IMR-90 (cell line): ENCODE results near the gene GTF3C4. TPM values are rescaled to one million over a fixed set of nuclear protein-coding genes. Genes with fewer than 3 reads are reported as not detected.

Source experiments
- ATAC-seq: fragments of 200-7000 bp; cut with Tn5 transposase; 2 replicates; pipeline ENCODE4 v1.9.1; 2020; ENCODE audit warnings: low read depth, mild to moderate bottlenecking, moderate library complexity
- BruUV-seq: library from RNA; stranded (reverse); fragments of 400-500 nt; replicated peaks from 2 replicates; lab custom pipeline; 2021; lab: Mats Ljungman, UMichigan
- CTCF ChIA-PET: fragments of 300-600 bp; formaldehyde crosslinking; extraction: SDS; loops from one replicate; lab custom pipeline; 2021; ENCODE audit warnings: antibody characterized with exemption; lab: Yijun Ruan, JAX
- POLR2A ChIA-PET: fragments of 300-600 bp; sonication (Branson Sonifier 250); formaldehyde crosslinking; loops from one replicate; lab custom pipeline; 2022; ENCODE audit warnings: antibody characterized with exemption; ENCODE audit not compliant: unreplicated experiment; lab: Charles Lee
- DNase-seq: peaks from one replicate; pipeline ENCODE4 v3.0.0; 2013
- H2AFZ ChIP-seq: replicated peaks from 2 replicates; pipeline ENCODE3; 2013; ENCODE audit warnings: low read length, mild to moderate bottlenecking; ENCODE audit not compliant: poor library complexity
- H2AK5ac ChIP-seq: 2 replicates; pipeline ENCODE4 v1.6.1; 2013; ENCODE audit warnings: low read depth, low read length, inconsistent platforms
- H2AK9ac ChIP-seq: replicated peaks from 2 replicates; pipeline ENCODE3; 2013; ENCODE audit warnings: mild to moderate bottlenecking, low read depth, low read length, moderate library complexity; ENCODE audit not compliant: poor library complexity
- H2BK120ac ChIP-seq: 2 replicates; pipeline ENCODE4 v1.6.1; 2013; ENCODE audit warnings: low read depth, low read length, inconsistent platforms
- H2BK15ac ChIP-seq: 3 replicates; pipeline ENCODE4 v1.6.1; 2013; ENCODE audit warnings: low read depth, low read length, inconsistent platforms
- H2BK20ac ChIP-seq: 2 replicates; pipeline ENCODE4 v1.6.1; 2013; ENCODE audit warnings: low read depth, mild to moderate bottlenecking, inconsistent platforms, low read length, moderate library complexity
- H2BK5ac ChIP-seq: 2 replicates; pipeline ENCODE4 v1.6.1; 2013; ENCODE audit warnings: mild to moderate bottlenecking, low read depth, low read length, inconsistent platforms; ENCODE audit not compliant: poor library complexity, severe bottlenecking
- H3K14ac ChIP-seq: replicated peaks from 2 replicates; pipeline ENCODE4 v1.6.1; 2013; ENCODE audit warnings: low read depth, low read length, inconsistent platforms
- H3K18ac ChIP-seq: 2 replicates; pipeline ENCODE4 v1.6.1; 2013; ENCODE audit warnings: low read depth, low read length, control low read depth
- H3K23ac ChIP-seq: 2 replicates; pipeline ENCODE4 v1.6.1; 2013; ENCODE audit warnings: low read depth, low read length, inconsistent platforms
- H3K27ac ChIP-seq: 2 replicates; pipeline ENCODE4 v1.5.1; 2013; ENCODE audit warnings: mild to moderate bottlenecking, control low read depth, low read length; ENCODE audit not compliant: insufficient read depth
- H3K27me3 ChIP-seq: 2 replicates; pipeline ENCODE4 v1.6.1; 2013; ENCODE audit warnings: low read length; ENCODE audit not compliant: control insufficient read depth, insufficient read depth
- H3K36me3 ChIP-seq: 2 replicates; pipeline ENCODE4 v1.6.1; 2013; ENCODE audit warnings: low read length, mixed read lengths; ENCODE audit not compliant: control insufficient read depth, insufficient read depth
- H3K4ac ChIP-seq: 2 replicates; pipeline ENCODE4 v1.6.1; 2013; ENCODE audit warnings: low read depth, low read length, inconsistent platforms
- H3K4me1 ChIP-seq: 2 replicates; pipeline ENCODE4 v1.6.1; 2013; ENCODE audit warnings: low read length, mixed read lengths; ENCODE audit not compliant: control insufficient read depth, insufficient read depth
- H3K4me2 ChIP-seq: 2 replicates; pipeline ENCODE4 v1.6.1; 2013; ENCODE audit warnings: low read depth, mild to moderate bottlenecking, control low read depth, low read length, moderate library complexity
- H3K4me3 ChIP-seq: 2 replicates; pipeline ENCODE4 v1.5.1; 2013; ENCODE audit warnings: low read depth, mild to moderate bottlenecking, control low read depth, low read length, moderate library complexity; ENCODE audit not compliant: insufficient read depth
- H3K56ac ChIP-seq: 2 replicates; pipeline ENCODE4 v1.6.1; 2013; ENCODE audit warnings: low read length, inconsistent platforms; ENCODE audit not compliant: insufficient read depth; ENCODE audit errors: extremely low read depth
- H3K79me1 ChIP-seq, 2 experiments: 2 replicates each; pipeline ENCODE4 v1.6.1; 2013; ENCODE audit warnings: low read length in 2 of 2, inconsistent platforms in 1 of 2, low read depth in 1 of 2
- H3K9ac ChIP-seq: 2 replicates; pipeline ENCODE4 v1.6.1; 2013; ENCODE audit warnings: low read depth, low read length, control low read depth
- H3K9me1 ChIP-seq: 2 replicates; pipeline ENCODE4 v1.6.1; 2013; ENCODE audit warnings: low read length, inconsistent platforms; ENCODE audit not compliant: insufficient read depth
- H3K9me3 ChIP-seq: 2 replicates; pipeline ENCODE4 v1.6.1; 2013; ENCODE audit warnings: low read length; ENCODE audit not compliant: control insufficient read depth, insufficient read depth
- H4K20me1 ChIP-seq: 2 replicates; pipeline ENCODE4 v1.6.1; 2013; ENCODE audit warnings: low read length, inconsistent platforms; ENCODE audit not compliant: insufficient read depth
- H4K5ac ChIP-seq: 2 replicates; pipeline ENCODE4 v1.6.1; 2013; ENCODE audit warnings: mild to moderate bottlenecking, low read depth, low read length, control low read depth
- H4K8ac ChIP-seq, 2 experiments: 2 replicates each; pipeline ENCODE4 v1.6.1; 2013; ENCODE audit warnings: low read depth in 2 of 2, low read length in 2 of 2, control low read depth in 1 of 2, inconsistent platforms in 1 of 2
- H4K91ac ChIP-seq: 2 replicates; pipeline ENCODE4 v1.6.1; 2013; ENCODE audit warnings: low read depth, low read length, inconsistent platforms; ENCODE audit not compliant: insufficient read depth
- BHLHE40 ChIP-seq: fragments of 150-350 bp; IDR thresholded peaks from 2 replicates; pipeline ENCODE4 v1.6.1; 2016; ENCODE audit warnings: mild to moderate bottlenecking, low read depth, low read length
- CHD1 ChIP-seq: IDR thresholded peaks from 2 replicates; pipeline ENCODE4 v1.6.1; 2012; ENCODE audit warnings: low read depth, low read length, improper control_type of control experiment
- FOS ChIP-seq: fragments of 150-350 bp; IDR thresholded peaks from 2 replicates; pipeline ENCODE4 v1.6.1; 2016; ENCODE audit warnings: low read depth, low read length
- MXI1 ChIP-seq: IDR thresholded peaks from 2 replicates; pipeline ENCODE4 v1.6.1; 2012; ENCODE audit warnings: low read depth, mild to moderate bottlenecking, low read length, moderate library complexity, borderline replicate concordance
- RCOR1 ChIP-seq: IDR thresholded peaks from 2 replicates; pipeline ENCODE4 v1.6.1; 2012; ENCODE audit warnings: mild to moderate bottlenecking, low read length, improper control_type of control experiment; ENCODE audit not compliant: insufficient replicate concordance
- RFX5 ChIP-seq: IDR thresholded peaks from 2 replicates; pipeline ENCODE4 v1.8.0; 2012; ENCODE audit warnings: low read depth, mild to moderate bottlenecking, low read length, moderate library complexity
- WGBS, 2 experiments: methylation state at CpG; one replicate each; pipeline versions ENCODE4 v1.1.5 to v1.1.7; 2013; ENCODE audit warnings: missing lambda C conversion rate in 2 of 2; ENCODE audit not compliant: insufficient read length in 1 of 2; ENCODE audit errors: extremely low coverage in 2 of 2; 5-methylcytosine and 5-hydroxymethylcytosine counted together
- dilution Hi-C: fragments of 300-500 bp; cut with HindIII; formaldehyde crosslinking; loops from one replicate; pipeline ENCODE4 v1.14.3; 2018; ENCODE audit warnings: low sequenced_read_pairs; ENCODE audit not compliant: unreplicated experiment
- in situ Hi-C: fragments of 300-500 bp; cut with MboI; formaldehyde crosslinking; loops from 3 replicates; pipeline ENCODE4 v1.14.3; 2019; ENCODE audit warnings: low sequenced_read_pairs, inconsistent platforms, mixed read lengths
- intact Hi-C: fragments of 100-400 bp; cut with micrococcal nuclease; formaldehyde crosslinking; loops from 2 replicates; pipeline ENCODE4 v1.10.0; 2022
- polyA plus RNA-seq, 3 experiments: library from polyadenylated mRNA; depleted of rRNA; stranded (reverse); fragments of >200 nt; gene quantifications; 2 replicates each; pipeline ENCODE4 v1.2.3, GENCODE V29; 2012; ENCODE audit warnings: low replicate concordance in 1 of 3
- total RNA-seq: library from RNA; depleted of rRNA; stranded (reverse); fragments of >200 nt; gene quantifications from 2 replicates; pipeline ENCODE4 v1.2.3, GENCODE V29; 2012

The GTF3C4 gene
- total and polyA plus RNA-seq, 2 of the 4 experiments (the other 2 are of a cell fraction): 4.7 to 16.5 TPM

GRCh38 chr9:132716007-132716406 lies 45.7 kb downstream of the GTF3C4 start:
- ChIA-PET CTCF (no interaction called here), POLR2A (no interaction called here)
- H3K27me3 ChIP-seq: peaks cover 12% of the 10 kb centered on the region
- no peak overlapping the region for H3K4me2 ChIP-seq
- no peak overlapping the region for H3K23ac ChIP-seq
- no peaks in the 10 kb centered on the region for H3K79me1 ChIP-seq
- BruUV-seq: no TSS peak
- no peak for DNase-seq
- intact Hi-C loops (no loop called here), in situ Hi-C loops (no loop called here), dilution Hi-C loops (no loop called here)
- no peak overlapping the region for H3K9ac ChIP-seq
- TF ChIP-seq RCOR1 (no peak), MXI1 (no peak), BHLHE40 (no peak), FOS (no peak), CHD1 (no peak), RFX5 (no peak)
- H4K8ac ChIP-seq: no peak overlapping the region
- H3K27ac ChIP-seq: no peak overlapping the region
- no peak overlapping the region for H3K14ac ChIP-seq
- no peak overlapping the region for H2AFZ ChIP-seq
- no peak overlapping the region for H2AK5ac ChIP-seq
- H3K9me3 ChIP-seq: no peaks in the 10 kb centered on the region
- no peaks in the 10 kb centered on the region for H4K20me1 ChIP-seq
- no peaks in the 10 kb centered on the region for H3K36me3 ChIP-seq
- H3K4me1 ChIP-seq: no peaks in the 10 kb centered on the region
- H3K56ac ChIP-seq: no peak overlapping the region
- no peak overlapping the region for H2BK120ac ChIP-seq
- H4K91ac ChIP-seq: no peak overlapping the region
- no peaks in the 10 kb centered on the region for H3K9me1 ChIP-seq
- H3K4ac ChIP-seq: no peak overlapping the region
- H3K18ac ChIP-seq: no peak overlapping the region
- no peak overlapping the region for H3K4me3 ChIP-seq
- ATAC-seq: no peak
- H2AK9ac ChIP-seq: no peak overlapping the region
- H2BK5ac ChIP-seq: no peak overlapping the region
- no peak overlapping the region for H2BK15ac ChIP-seq
- H4K5ac ChIP-seq: no peak overlapping the region
- no CpG with 5 or more reads among the region's 4 CpGs for WGBS, 2 experiments
- H2BK20ac ChIP-seq: no peak overlapping the region
